ENCODE measurements around the gene WWOX. TPM values are rescaled to one million over a fixed set of nuclear protein-coding genes. Genes with fewer than 3 reads are reported as not detected.

WWOX gene
- polyA plus RNA-seq, 1 donor from 2014 or later, result 25.6 TPM

DNA sequence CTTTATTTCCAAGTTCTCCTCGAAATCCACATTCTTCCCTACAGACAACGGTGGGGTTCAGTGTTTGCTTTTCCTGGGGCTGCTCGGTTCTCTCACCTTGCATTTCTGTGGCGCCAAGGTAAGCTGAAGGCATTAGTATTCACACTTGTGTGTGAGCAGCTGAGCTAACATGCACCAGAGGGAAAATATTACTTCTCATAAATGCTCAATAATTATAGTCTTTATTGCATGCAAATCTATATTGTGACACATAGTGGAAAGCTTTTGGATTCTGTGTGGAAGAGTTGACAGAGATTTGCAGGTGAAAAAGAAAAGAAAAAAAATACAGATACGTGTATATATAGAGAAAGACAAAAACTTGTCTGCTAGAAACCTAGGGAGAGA, 1089.3 kb downstream of the WWOX start:
- H3K4me3 ChIP-seq (ENCODE audit: low read length), result no peak overlapping the region
- H4K20me1 ChIP-seq (ENCODE audit: insufficient read depth), result no peaks in the 10 kb centered on the region
- no peak for TF ChIP-seq SMC3 (conservative IDR thresholded peaks at IDR 0.05; ENCODE audit: poor library complexity)
- peak; percentile 55 for TF ChIP-seq POLR2AphosphoS5 (IDR thresholded peaks at IDR 0.05)
- TF ChIP-seq EZH2 (IDR thresholded peaks at IDR 0.05; ENCODE audit: borderline replicate concordance, insufficient read depth, low read length, poor library complexity, severe bottlenecking), result no peak
- no peak for TF ChIP-seq RAD21 (conservative IDR thresholded peaks at IDR 0.05)
- TF ChIP-seq MXI1 (conservative IDR thresholded peaks at IDR 0.05; ENCODE audit: poor library complexity, severe bottlenecking), result no peak
- TF ChIP-seq EP300 (conservative IDR thresholded peaks at IDR 0.05; ENCODE audit: poor library complexity, severe bottlenecking), result peak; percentile 32
- TF ChIP-seq, protein P1, sequence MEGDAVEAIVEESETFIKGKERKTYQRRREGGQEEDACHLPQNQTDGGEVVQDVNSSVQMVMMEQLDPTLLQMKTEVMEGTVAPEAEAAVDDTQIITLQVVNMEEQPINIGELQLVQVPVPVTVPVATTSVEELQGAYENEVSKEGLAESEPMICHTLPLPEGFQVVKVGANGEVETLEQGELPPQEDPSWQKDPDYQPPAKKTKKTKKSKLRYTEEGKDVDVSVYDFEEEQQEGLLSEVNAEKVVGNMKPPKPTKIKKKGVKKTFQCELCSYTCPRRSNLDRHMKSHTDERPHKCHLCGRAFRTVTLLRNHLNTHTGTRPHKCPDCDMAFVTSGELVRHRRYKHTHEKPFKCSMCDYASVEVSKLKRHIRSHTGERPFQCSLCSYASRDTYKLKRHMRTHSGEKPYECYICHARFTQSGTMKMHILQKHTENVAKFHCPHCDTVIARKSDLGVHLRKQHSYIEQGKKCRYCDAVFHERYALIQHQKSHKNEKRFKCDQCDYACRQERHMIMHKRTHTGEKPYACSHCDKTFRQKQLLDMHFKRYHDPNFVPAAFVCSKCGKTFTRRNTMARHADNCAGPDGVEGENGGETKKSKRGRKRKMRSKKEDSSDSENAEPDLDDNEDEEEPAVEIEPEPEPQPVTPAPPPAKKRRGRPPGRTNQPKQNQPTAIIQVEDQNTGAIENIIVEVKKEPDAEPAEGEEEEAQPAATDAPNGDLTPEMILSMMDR (IDR thresholded peaks at IDR 0.05; ENCODE audit: poor library complexity, severe bottlenecking), result no peak
- TF ChIP-seq, protein P2, sequence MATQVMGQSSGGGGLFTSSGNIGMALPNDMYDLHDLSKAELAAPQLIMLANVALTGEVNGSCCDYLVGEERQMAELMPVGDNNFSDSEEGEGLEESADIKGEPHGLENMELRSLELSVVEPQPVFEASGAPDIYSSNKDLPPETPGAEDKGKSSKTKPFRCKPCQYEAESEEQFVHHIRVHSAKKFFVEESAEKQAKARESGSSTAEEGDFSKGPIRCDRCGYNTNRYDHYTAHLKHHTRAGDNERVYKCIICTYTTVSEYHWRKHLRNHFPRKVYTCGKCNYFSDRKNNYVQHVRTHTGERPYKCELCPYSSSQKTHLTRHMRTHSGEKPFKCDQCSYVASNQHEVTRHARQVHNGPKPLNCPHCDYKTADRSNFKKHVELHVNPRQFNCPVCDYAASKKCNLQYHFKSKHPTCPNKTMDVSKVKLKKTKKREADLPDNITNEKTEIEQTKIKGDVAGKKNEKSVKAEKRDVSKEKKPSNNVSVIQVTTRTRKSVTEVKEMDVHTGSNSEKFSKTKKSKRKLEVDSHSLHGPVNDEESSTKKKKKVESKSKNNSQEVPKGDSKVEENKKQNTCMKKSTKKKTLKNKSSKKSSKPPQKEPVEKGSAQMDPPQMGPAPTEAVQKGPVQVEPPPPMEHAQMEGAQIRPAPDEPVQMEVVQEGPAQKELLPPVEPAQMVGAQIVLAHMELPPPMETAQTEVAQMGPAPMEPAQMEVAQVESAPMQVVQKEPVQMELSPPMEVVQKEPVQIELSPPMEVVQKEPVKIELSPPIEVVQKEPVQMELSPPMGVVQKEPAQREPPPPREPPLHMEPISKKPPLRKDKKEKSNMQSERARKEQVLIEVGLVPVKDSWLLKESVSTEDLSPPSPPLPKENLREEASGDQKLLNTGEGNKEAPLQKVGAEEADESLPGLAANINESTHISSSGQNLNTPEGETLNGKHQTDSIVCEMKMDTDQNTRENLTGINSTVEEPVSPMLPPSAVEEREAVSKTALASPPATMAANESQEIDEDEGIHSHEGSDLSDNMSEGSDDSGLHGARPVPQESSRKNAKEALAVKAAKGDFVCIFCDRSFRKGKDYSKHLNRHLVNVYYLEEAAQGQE (IDR thresholded peaks at IDR 0.05; ENCODE audit: borderline replicate concordance), result no peak
- no peak for TF ChIP-seq TAF1 (IDR thresholded peaks at IDR 0.05; ENCODE audit: low read depth)
- H3K4me2 ChIP-seq (ENCODE audit: low read length), result no peak overlapping the region
- H3K27ac ChIP-seq (ENCODE audit: low read length), result peak overlapping the region; percentile 2
- H3K9ac ChIP-seq (ENCODE audit: low read length), result no peak overlapping the region
- no peaks in the 10 kb centered on the region for H3K27me3 ChIP-seq (ENCODE audit: insufficient read depth, low read depth, low read length)
- no peaks in the 10 kb centered on the region for H3K79me2 ChIP-seq (replicated peaks; ENCODE audit: insufficient read depth, low read length)
- H3K36me3 ChIP-seq (ENCODE audit: insufficient read depth, low read length), result no peaks in the 10 kb centered on the region
- H3K9me2 ChIP-seq (ENCODE audit: insufficient read depth, low read length), result no peaks in the 10 kb centered on the region
- H3F3A ChIP-seq (ENCODE audit: insufficient read depth, low read length, poor library complexity, severe bottlenecking), result no peaks in the 10 kb centered on the region
- no peaks in the 10 kb centered on the region for H3K9me3 ChIP-seq (ENCODE audit: low read length)
- H2AFZ ChIP-seq (ENCODE audit: low read depth, low read length), result no peak overlapping the region

DNA sequence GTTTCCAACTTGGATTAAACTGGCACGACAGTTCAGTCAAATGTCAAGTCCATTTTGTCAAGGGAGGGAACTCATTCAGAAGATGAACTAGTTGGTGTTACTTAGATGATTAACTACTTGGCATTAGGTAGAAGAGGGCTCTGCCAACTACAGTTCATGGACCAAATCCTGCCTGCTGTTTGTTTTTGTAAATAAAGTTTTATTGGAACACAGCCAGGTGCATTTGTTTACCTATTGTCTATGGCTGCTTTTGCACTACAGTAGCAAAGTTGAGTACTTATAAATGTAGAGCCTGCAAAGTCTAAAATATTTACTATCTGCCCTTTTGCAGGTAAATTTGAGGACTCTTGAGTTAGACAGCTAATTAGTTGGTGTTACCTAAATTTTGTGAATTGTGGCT, 1091.1 kb downstream of the WWOX start:
- Histone ChIP-seq H3K27me3 (ENCODE audit: insufficient read depth, low read depth, low read length) (no peaks in the 10 kb centered on the region), H3K27ac (ENCODE audit: low read length) (no peak overlapping the region), H3K9ac (ENCODE audit: low read length) (no peak overlapping the region), H2AFZ (ENCODE audit: low read depth, low read length) (no peak overlapping the region), H3K4me2 (ENCODE audit: low read length) (no peak overlapping the region), H3K9me2 (ENCODE audit: insufficient read depth, low read length) (no peaks in the 10 kb centered on the region), H3K36me3 (ENCODE audit: insufficient read depth, low read length) (no peaks in the 10 kb centered on the region), H3F3A (ENCODE audit: insufficient read depth, low read length, poor library complexity, severe bottlenecking) (no peaks in the 10 kb centered on the region), H3K79me2 (replicated peaks; ENCODE audit: insufficient read depth, low read length) (no peaks in the 10 kb centered on the region), H4K20me1 (ENCODE audit: insufficient read depth) (no peaks in the 10 kb centered on the region), H3K9me3 (ENCODE audit: low read length) (no peaks in the 10 kb centered on the region), H3K4me3 (ENCODE audit: low read length) (no peak overlapping the region)
- TF ChIP-seq, protein P2 (IDR thresholded peaks at IDR 0.05; ENCODE audit: borderline replicate concordance), result no peak
- no peak for TF ChIP-seq SMC3 (conservative IDR thresholded peaks at IDR 0.05; ENCODE audit: poor library complexity)

Measured in neural cell (in vitro differentiated cells).